Urinary bladder (tissue), 2 donors: ENCODE results near the gene PTGDS. TPM values are rescaled to one million over a fixed set of nuclear protein-coding genes. Genes with fewer than 3 reads are reported as not detected.

Experiments used
- polyA plus RNA-seq: library from polyadenylated mRNA; stranded (reverse); fragments of 200-250 nt; gene quantifications from one replicate; pipeline ENCODE4 v1.2.3, GENCODE V29; 2013
- total RNA-seq: library from RNA; depleted of rRNA; stranded (reverse); fragments of >200 nt; gene quantifications from one replicate; pipeline ENCODE4 v1.2.3, GENCODE V29; 2014
- donor health status: healthy.

Gene PTGDS
- total and polyA plus RNA-seq, 2 donors, result 3.3 to 71.8 TPM

Other genes with a start within 250 kb of the PTGDS start
Only the 30 nearest of the 37 such genes appear.
- not detected for gene LCN8, start 219.3 kb upstream of the PTGDS start, total RNA-seq
- not detected for gene LCN8, start 219.3 kb upstream of the PTGDS start, polyA plus RNA-seq
- not detected for gene LCN15, start 213.0 kb upstream of the PTGDS start, total RNA-seq
- gene LCN15, start 213.0 kb upstream of the PTGDS start, polyA plus RNA-seq, result not detected
- 29.4 TPM for gene TMEM141, start 186.2 kb upstream of the PTGDS start, total RNA-seq
- gene TMEM141, start 186.2 kb upstream of the PTGDS start, polyA plus RNA-seq, result 83.2 TPM
- gene CCDC183, start 181.2 kb upstream of the PTGDS start, total RNA-seq, result 1.5 TPM
- gene CCDC183, start 181.2 kb upstream of the PTGDS start, polyA plus RNA-seq, result 0.85 TPM
- 29.1 TPM for gene RABL6, start 169.6 kb upstream of the PTGDS start, total RNA-seq
- 60.0 TPM for gene RABL6, start 169.6 kb upstream of the PTGDS start, polyA plus RNA-seq
- 0.69 TPM for gene AJM1, start 135.0 kb upstream of the PTGDS start, total RNA-seq
- gene AJM1, start 135.0 kb upstream of the PTGDS start, polyA plus RNA-seq, result 6.9 TPM
- 43.9 TPM for gene PHPT1, start 128.1 kb upstream of the PTGDS start, total RNA-seq
- gene PHPT1, start 128.1 kb upstream of the PTGDS start, polyA plus RNA-seq, result 105 TPM
- 3.0 TPM for gene MAMDC4, start 125.2 kb upstream of the PTGDS start, total RNA-seq
- 3.8 TPM for gene MAMDC4, start 125.2 kb upstream of the PTGDS start, polyA plus RNA-seq
- gene EDF1, start 111.2 kb upstream of the PTGDS start, total RNA-seq, result 128 TPM
- gene EDF1, start 111.2 kb upstream of the PTGDS start, polyA plus RNA-seq, result 337 TPM
- gene TRAF2, start 91.0 kb upstream of the PTGDS start, total RNA-seq, result 7.9 TPM
- gene TRAF2, start 91.0 kb upstream of the PTGDS start, polyA plus RNA-seq, result 13.1 TPM
- 47.5 TPM for gene FBXW5, start 32.8 kb upstream of the PTGDS start, total RNA-seq
- gene FBXW5, start 32.8 kb upstream of the PTGDS start, polyA plus RNA-seq, result 151 TPM
- gene C8G, start 32.3 kb upstream of the PTGDS start, total RNA-seq, result 1.0 TPM
- gene C8G, start 32.3 kb upstream of the PTGDS start, polyA plus RNA-seq, result 1.2 TPM
- gene LCN12, start 25.2 kb upstream of the PTGDS start, total RNA-seq, result not detected
- 0.41 TPM for gene LCN12, start 25.2 kb upstream of the PTGDS start, polyA plus RNA-seq
- 0.11 TPM for gene LCNL1, start 5.5 kb downstream of the PTGDS start, total RNA-seq
- 0.30 TPM for gene LCNL1, start 5.5 kb downstream of the PTGDS start, polyA plus RNA-seq
- gene PAXX, start 14.9 kb downstream of the PTGDS start, total RNA-seq, result 9.3 TPM
- gene PAXX, start 14.9 kb downstream of the PTGDS start, polyA plus RNA-seq, result 55.4 TPM
- gene CLIC3, start 19.1 kb downstream of the PTGDS start, total RNA-seq, result 3.6 TPM
- 11.0 TPM for gene CLIC3, start 19.1 kb downstream of the PTGDS start, polyA plus RNA-seq
- 11.1 TPM for gene ABCA2, start 50.7 kb downstream of the PTGDS start, total RNA-seq
- gene ABCA2, start 50.7 kb downstream of the PTGDS start, polyA plus RNA-seq, result 30.8 TPM
- not detected for gene FUT7, start 54.6 kb downstream of the PTGDS start, total RNA-seq
- 0.18 TPM for gene FUT7, start 54.6 kb downstream of the PTGDS start, polyA plus RNA-seq
- gene NPDC1, start 68.7 kb downstream of the PTGDS start, total RNA-seq, result 17.9 TPM
- gene NPDC1, start 68.7 kb downstream of the PTGDS start, polyA plus RNA-seq, result 120 TPM
- gene ENTPD2, start 76.6 kb downstream of the PTGDS start, total RNA-seq, result 6.4 TPM
- 2.8 TPM for gene ENTPD2, start 76.6 kb downstream of the PTGDS start, polyA plus RNA-seq
- 3.2 TPM for gene SAPCD2, start 93.1 kb downstream of the PTGDS start, total RNA-seq
- 0.63 TPM for gene SAPCD2, start 93.1 kb downstream of the PTGDS start, polyA plus RNA-seq
- gene UAP1L1, start 100.0 kb downstream of the PTGDS start, total RNA-seq, result 4.0 TPM
- gene UAP1L1, start 100.0 kb downstream of the PTGDS start, polyA plus RNA-seq, result 11.5 TPM
- 29.1 TPM for gene MAN1B1, start 109.5 kb downstream of the PTGDS start, total RNA-seq
- gene MAN1B1, start 109.5 kb downstream of the PTGDS start, polyA plus RNA-seq, result 38.5 TPM
- gene DPP7, start 137.2 kb downstream of the PTGDS start, total RNA-seq, result 18.5 TPM
- gene DPP7, start 137.2 kb downstream of the PTGDS start, polyA plus RNA-seq, result 162 TPM
- gene GRIN1, start 161.7 kb downstream of the PTGDS start, total RNA-seq, result 0.26 TPM
- 0.18 TPM for gene GRIN1, start 161.7 kb downstream of the PTGDS start, polyA plus RNA-seq
- not detected for gene LRRC26, start 192.5 kb downstream of the PTGDS start, total RNA-seq
- not detected for gene LRRC26, start 192.5 kb downstream of the PTGDS start, polyA plus RNA-seq
- not detected for gene TMEM210, start 194.6 kb downstream of the PTGDS start, total RNA-seq
- gene TMEM210, start 194.6 kb downstream of the PTGDS start, polyA plus RNA-seq, result not detected
- gene ANAPC2, start 211.1 kb downstream of the PTGDS start, total RNA-seq, result 18.6 TPM
- 40.3 TPM for gene ANAPC2, start 211.1 kb downstream of the PTGDS start, polyA plus RNA-seq
- 21.4 TPM for gene SSNA1, start 211.2 kb downstream of the PTGDS start, total RNA-seq
- 94.1 TPM for gene SSNA1, start 211.2 kb downstream of the PTGDS start, polyA plus RNA-seq
- gene TPRN, start 223.2 kb downstream of the PTGDS start, total RNA-seq, result 3.0 TPM
- gene TPRN, start 223.2 kb downstream of the PTGDS start, polyA plus RNA-seq, result 9.3 TPM